ENCODE data around the gene PTPN14. TPM values are rescaled to one million over a fixed set of nuclear protein-coding genes. Genes with fewer than 3 reads are reported as not detected.

The PTPN14 gene
- polyA plus RNA-seq, 1 donor = 14.1 TPM

DNA sequence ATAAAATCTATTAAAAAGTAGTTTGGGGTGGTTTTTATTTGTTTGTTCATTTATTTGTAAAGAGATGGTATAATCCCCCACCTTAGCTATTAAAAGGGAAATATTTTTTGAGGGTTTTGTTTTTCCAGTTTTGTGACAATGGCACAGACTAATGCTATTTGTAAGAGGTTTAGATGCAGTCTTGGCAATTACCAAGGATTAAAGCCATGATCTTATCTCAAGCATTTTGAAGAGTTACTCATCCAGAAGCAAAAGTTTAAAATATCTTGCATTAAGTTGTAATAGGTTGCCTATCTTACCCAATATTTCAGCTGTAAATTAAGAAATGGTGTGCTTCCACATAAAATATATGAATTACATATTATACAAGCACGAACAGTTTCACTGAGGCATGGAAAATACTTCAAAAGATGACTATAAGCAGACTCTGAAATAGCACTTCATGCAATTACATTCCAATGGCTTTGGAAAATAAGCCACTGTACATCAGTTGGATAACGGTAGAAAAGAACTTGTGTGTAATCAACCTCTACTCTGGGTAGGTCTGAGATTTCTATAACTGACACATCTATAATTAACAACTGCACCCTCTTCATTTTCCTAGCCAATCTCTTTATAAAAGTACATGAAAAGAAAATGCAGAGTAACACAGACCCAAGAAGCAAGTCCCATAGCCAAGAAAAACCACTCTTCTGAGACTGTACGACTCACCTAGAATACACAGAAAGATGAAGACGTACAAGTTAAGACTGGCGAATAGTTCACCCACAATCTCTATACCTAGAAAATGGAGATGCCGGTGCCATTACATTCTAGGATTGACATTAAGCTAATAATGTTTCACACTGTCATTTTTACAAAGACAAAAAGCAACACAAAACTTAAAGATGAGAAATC, 95.2 kb downstream of the PTPN14 start:
- no peak for DNase-seq (ENCODE audit: low read depth)

DNA sequence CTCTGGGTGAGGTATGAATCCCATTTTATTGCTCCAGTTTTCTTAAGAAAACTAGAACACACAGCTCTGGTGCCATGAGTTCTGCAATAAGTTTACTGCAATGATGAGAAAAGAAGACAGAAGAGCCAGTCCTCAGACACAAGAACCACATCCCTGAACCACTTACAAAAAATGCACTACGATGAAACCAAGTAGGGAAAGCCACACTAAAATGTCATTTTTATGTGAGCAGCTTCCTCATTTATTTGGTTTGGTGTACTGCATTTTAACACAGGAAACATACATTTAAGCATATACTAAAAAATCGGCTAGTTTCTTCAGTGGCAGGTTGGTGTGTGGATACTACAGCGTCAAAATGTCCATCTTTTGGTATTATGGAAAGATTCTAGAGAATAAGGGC, 95.9 kb downstream of the PTPN14 start:
- no peak for DNase-seq (ENCODE audit: low read depth)

GRCh38 chr1:214454569-214455396, 96.6 kb downstream of the PTPN14 start:
- no peak for DNase-seq (ENCODE audit: low read depth)

GRCh38 chr1:214453109-214453722, 98.2 kb downstream of the PTPN14 start:
- DNase-seq (ENCODE audit: low read depth) = no peak

DNA sequence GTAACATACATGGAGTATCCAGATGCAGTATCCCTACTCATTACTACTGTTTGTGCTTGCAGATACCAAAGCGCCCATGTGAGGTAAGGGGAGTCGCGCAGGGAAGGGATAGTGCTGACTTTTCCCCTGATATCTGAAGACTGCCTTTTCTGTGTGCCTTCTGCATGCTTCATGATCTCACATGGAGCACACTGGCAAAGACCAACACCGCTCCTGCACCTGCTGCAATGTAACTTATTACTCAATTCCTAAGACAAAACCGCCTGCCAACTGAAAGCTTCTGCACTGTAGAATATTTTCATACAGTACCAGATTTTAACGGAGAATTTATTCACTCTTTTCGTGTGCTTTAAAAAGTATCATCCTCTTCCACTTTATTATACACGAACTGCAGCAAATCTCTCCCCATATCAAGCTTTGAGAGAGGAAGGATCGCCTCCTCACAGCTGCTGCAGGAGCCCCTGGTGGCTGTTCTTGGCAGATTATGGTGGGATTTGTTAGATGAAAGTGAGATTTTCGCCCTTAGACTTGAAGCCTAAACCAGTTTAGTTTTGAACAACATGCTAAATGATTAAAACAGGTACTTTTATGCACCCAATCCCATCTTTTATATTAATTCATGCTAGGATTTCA, 99.1 kb downstream of the PTPN14 start:
- DNase-seq (ENCODE audit: low read depth) = no peak

- DNase-seq (ENCODE audit: low read depth) = no peak
Observed at GRCh38 chr1:214451596-214451995, 99.8 kb downstream of the PTPN14 start.

- no peak for DNase-seq (ENCODE audit: low read depth)
Observed at GRCh38 chr1:214449371-214449770, 102.0 kb downstream of the PTPN14 start.

DNA sequence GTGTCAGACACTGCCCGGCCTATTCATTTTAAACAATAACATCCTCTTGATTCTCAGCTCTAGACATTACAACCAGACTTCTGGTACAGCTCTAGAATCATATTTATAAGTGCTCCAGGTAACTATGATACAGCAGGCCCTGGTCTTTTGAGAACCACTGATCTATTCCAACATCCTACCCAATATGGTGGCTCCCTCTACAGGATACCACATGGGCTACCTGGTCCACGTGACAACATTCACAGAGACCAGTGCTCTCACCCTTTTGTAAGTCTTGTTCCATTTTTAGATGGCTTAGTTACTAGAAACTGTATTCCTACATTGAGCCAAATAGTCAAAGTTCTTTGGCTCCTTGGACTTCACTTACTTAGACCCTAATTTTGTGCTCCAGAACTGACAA, 102.9 kb downstream of the PTPN14 start:
- no peak for DNase-seq (ENCODE audit: low read depth)

- DNase-seq (ENCODE audit: low read depth) = no peak
Observed at GRCh38 chr1:214447557-214447871, 103.9 kb downstream of the PTPN14 start.

DNA sequence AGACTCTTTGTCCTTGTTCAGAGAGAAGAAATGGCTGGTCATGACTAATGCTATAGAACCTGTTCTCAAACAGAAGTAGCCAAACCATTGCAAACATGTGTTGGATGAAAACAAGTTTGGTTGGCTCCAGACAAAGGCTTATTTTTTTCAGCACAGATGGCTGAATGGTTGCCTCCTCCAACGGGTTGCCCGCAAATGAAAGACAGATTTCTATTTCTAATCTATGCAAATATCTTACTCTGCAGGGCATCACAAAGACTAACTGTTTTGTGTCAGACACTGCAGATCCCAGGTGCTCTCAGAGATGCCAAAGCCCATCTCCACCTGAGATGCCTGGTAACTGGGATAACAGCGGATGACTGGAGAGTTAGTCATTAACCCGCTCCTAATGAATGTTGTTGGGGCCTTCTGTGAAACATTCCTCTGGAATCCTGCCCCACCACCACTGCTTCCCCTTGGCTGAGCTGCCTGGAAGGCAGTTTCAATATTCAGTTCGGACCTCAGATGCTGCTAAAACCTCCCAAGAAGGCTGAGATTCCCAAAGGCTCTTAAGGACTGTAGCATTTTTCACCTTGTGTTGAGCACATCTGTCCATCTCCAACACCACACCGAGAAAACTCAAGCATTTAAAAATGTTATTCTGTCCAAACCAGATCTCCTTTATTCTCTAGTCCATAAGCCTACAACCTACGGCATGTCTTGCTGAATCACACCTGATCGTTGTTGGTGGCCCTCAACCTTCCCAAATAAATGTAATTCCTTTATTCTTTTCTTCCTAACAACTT, 104.4 kb downstream of the PTPN14 start:
- DNase-seq (ENCODE audit: low read depth) = no peak

DNA sequence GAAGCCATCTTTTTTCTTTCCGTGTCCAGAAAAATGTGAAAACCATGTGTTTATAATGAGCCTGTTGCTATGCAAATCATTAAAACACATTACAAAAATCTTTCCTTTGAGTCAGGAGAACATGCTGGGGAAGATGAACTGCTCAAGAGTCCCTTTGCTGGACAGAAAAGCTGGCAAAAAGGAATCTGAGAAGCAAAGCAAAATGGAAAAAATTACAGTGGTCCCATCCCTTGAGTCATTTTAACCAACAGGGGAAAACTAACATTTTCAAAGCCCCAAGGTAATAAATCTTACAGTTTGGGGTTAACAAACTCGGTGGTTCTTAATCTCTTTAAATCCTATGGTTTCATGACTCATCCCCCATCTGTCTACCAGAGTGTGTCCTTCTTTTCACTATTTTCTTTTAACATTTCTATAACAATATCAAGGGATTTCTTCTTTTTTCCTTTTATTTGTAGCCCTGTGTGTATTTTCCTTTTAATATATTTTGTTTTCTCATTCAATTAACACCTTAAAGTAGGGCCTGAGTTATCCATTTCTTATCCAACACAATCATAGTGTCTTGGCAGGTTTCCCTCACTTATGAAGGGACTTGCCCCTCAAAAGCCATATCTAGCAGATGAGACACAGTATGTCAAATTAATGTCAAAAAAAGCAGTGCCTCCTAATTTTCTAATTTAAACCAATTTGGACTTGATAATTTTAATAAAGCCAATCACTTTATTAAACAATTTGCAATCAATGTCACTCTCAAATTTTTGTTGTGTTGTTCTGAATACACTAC, 105.4 kb downstream of the PTPN14 start:
- peak; percentile 69 for DNase-seq (ENCODE audit: low read depth)

GRCh38 chr1:214445199-214445598, 106.2 kb downstream of the PTPN14 start:
- no peak for DNase-seq (ENCODE audit: low read depth)

GRCh38 chr1:214444182-214444939, 107.0 kb downstream of the PTPN14 start:
- DNase-seq (ENCODE audit: low read depth) = no peak

DNA sequence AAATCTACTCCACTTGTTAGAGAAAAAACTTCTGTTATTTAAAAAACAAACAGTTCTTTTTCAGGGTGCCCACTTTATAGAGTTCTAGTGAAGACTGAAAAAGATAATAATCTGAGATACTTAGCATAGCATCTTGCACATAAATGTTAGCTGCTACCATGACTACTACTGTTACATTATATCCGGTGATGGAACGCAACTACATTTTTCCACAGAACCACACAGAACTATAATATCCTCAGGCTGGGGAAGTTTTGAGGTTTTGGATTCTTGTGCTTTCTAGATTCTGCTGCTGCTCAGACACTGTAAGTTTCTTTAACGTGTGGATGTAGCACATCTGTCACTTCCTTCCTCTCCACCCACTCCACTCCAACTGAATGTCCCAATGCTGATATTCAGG, 110.3 kb downstream of the PTPN14 start:
- no peak for DNase-seq (ENCODE audit: low read depth)

DNA sequence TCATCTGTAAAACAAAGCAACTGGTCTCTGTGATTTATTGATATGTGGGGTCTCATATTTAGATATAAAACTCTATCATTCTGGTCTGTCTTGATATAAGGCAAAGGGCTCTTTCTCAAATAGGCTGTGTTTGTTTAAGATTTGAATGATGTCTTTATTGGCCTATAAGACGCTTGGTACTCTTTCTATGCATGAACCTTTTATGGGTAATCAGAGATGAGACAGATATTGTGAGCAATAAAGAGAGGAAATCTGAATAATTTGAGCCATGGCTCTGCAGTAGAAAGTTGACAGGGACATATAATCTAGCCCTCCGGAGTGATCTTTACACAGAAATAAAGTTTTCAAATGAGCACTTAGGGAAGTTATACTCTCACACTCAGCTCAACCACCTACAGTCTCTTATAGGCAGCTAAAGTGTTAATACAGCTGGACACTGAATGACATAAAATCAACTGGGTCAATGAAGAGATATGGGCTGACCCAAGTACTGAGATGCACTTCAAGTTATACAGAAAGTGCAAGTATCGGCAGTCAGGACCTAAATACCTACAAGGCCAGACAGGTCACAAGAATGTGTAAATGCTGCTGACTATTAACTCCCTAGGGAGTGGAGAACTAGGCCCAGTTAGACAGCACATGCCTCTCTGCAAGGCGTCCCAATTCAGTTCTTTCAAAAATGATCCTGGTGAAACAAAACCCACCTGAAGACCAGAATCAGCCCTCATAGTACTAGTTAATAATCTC, 111.0 kb downstream of the PTPN14 start:
- no peak for DNase-seq (ENCODE audit: low read depth)

DNA sequence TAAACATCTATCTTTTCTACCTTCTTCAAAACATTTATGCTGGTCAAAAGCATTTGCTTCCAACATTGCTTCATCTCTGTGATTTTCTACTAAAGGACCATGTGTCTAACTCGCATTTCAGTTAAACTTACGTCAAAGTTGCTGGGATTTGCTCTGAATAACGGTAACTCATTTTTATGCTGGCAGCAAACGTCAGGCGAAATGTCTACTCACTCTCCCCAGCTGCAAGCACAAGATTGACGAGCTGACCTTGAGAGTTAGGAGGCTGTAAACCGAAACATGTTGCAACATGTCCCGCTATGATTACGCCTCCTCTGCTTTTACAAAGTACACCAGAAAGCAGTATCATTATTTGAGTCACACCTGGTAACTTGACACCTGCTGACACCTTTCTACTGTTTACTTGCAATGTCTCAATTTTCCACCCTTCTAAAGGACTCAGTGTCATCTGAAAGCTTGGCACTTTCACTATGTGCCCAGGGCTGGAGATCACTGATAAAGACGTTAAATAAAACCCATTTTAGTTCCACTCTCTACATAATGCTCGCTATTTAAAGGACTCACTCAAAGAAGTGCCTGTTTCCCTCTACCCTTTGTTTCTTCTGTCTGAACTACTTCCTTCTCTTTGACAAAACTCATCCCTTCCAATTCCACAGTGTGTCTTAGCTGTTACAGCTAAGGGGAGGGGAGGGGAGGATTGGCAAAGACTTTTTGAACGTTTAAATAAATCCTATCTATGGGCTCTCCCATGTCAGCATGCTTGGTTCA, 111.9 kb downstream of the PTPN14 start:
- no peak for DNase-seq (ENCODE audit: low read depth)

GRCh38 chr1:214438530-214438929, 112.9 kb downstream of the PTPN14 start:
- DNase-seq (ENCODE audit: low read depth) = no peak

- DNase-seq (ENCODE audit: low read depth) = no peak
Observed at GRCh38 chr1:214438075-214438474, 113.3 kb downstream of the PTPN14 start.
